Left lobe of liver (tissue), 2 donors: ENCODE measurements around the gene RLBP1. TPM values are rescaled to one million over a fixed set of nuclear protein-coding genes. Genes with fewer than 3 reads are reported as not detected.
"Not testable (repeated sequence)": the region's sequence is repeated elsewhere in the genome, so short reads cannot be mapped to it uniquely, and the experiment has no call there.

ENCODE experiments used
- ATAC-seq: fragments of 200-7000 bp; cut with Tn5 transposase; one replicate; pipeline ENCODE4 v1.9.1; 2020; ENCODE audit warnings: mild to moderate bottlenecking, moderate library complexity
- DNase-seq: peaks from one replicate; pipeline ENCODE4 v3.0.0-alpha.2; 2020; ENCODE audit warnings: low spot score
- total RNA-seq: library from RNA; stranded (reverse); gene quantifications from one replicate; pipeline ENCODE4 v1.2.1, GENCODE V29; 2021
- donor health status: DM: no; HTN: no; CAD: no; lungs with moderate emphysema.
- donor health status: DM: no; HTN: yes; CAD: no.

The RLBP1 gene
- not detected for total RNA-seq

DNA sequence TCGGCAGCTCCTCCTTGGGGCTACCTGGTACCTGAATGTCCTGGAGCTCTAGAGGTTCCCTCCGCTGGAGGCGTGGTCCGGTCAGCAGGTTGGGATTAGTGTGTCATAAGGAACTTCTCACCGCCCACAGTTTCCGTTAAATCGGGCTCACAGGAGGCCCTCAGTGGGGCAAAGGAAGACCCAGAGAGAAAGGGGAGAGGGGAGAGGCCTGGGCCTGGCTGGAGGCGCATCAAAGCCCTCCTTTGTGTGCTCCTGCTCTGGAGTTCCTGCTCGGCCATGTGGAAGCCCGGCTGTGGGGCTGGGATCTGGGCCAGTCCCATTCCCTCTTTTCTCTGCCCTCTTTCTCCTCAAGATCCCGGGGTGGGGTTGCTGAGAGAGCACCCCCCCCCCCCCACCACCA, at the start of gene RLBP1:
Gene RLBP1, minus strand, starts transcription at position 37 of the 400 bp plus-strand sequence. CDS start 2,604 bp downstream, outside the sequence.
- no peak for ATAC-seq
- DNase-seq: no peak

DNA sequence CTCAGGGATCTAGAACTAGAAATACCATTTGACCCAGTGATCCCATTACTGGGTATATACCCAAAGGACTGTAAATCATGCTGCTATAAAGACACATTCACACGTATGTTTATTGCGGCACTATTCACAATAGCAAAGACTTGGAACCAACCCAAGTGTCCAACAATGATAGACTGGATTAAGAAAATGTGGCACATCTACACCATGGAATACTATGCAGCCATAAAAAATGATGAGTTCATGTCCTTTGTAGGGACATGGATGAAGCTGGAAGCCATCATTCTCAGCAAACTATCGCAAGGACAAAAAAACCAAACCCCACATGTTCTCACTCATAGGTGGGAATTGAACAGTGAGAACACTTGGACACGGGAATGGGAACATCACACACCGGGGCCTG, 28.8 kb upstream of the RLBP1 start:
- ATAC-seq, DNase-seq: not testable (repeated sequence)

DNA sequence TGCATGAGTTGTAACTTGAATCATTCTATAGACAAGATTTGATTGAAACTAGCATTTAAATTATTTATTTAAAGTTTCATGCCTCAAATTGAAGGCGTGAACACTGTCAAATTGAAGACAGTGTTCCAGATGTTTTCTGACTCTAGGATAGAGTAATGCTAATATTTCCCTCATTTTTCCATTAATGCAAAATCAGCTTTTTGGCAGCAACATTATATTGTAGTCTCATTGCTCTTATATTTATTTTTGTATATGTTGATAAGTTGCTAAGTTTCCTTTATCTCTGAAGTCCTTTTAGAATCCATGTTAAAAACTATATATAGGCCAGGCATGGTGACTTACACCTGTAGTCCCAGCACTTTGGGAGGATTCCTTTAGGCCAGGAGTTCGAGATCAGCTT, 27.2 kb upstream of the RLBP1 start:
- DNase-seq (no peak), ATAC-seq (no peak)

DNA sequence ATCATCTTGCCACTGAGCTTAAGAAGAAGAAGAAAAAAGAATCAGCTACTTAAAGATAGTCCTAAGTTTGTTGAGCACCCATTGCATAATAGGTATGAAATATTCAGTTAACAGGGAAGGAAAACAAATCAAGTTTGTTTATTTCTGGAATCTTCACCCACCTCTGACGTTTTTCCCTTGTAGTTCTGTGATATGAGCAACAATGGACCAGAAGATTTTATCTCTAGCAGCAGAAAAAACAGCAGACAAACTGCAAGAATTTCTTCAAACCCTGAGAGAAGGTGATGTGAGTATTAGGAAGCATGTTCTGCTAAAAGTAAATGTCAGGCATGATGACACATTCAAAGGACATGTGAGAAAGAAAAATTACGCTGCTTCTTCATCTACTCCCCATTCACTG, 26.1 kb upstream of the RLBP1 start:
- ATAC-seq (no peak), DNase-seq (no peak)

DNA sequence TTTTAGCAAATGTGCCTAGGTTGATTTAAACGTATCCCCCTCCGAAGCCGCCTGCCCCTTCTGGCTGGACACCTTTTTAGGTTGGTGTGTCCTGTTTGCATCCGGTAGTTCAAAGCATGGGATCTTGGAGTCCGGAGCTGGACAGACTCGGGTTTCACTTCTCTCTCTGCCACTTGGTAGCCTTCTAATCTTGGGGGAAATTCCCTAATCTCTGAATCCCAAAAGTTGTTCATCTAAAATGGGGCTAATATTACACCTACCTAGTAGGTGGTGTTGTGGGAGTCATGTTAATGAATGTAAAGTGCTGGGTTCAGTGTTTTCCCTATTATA, 23.2 kb upstream of the RLBP1 start:
- DNase-seq: no peak
- no peak for ATAC-seq

DNA sequence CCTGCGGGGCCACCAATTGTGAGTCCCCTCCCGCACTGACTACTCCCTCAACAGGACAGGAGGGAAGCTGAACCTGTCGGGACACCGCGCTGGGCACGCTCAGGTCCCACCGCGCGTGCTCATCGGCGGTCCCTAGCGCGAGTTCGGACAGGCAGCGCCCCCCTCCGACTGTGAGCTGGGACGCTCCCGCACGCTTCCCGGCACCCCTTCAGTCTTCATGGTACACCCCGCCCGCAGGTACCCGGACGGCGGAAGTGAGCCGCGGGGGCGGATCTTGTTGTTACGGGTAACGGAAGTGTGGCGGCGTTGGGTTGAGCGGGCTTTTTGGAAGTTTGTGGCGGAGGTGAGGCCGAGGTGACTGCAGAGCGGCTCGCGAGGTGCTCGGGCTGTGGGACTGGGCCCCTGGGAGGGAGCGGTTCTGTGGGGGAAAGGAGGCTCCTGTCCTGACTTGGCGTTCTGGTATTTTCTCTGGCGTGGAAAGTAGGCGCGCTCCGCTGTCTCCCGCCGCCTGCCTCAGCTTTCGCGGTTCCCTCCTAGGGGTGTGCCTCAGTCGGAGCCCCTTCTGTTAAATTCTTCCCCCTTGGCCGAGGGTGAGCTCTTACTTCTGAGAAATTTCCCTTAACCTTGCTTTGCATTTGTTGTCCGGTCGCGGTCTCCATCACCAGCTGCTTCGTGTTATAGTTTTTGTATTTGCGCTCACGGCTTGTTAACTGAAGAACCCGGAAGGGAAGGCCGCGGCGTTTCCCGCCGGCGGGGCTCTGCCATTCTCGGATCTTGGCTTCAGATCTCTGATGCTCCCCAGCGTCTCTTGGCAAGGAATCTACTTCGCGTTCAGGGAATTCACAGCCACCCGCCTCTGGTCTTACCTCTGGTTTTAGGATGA, 22.6 kb upstream of the RLBP1 start, which contains the start of gene FANCI:
Gene FANCI, plus strand, starts transcription at position 289 of the 883 bp plus-strand sequence. CDS start 3,669 bp downstream, outside the sequence.
- peak; percentile 99 for ATAC-seq
- peak; percentile 98 for DNase-seq

DNA sequence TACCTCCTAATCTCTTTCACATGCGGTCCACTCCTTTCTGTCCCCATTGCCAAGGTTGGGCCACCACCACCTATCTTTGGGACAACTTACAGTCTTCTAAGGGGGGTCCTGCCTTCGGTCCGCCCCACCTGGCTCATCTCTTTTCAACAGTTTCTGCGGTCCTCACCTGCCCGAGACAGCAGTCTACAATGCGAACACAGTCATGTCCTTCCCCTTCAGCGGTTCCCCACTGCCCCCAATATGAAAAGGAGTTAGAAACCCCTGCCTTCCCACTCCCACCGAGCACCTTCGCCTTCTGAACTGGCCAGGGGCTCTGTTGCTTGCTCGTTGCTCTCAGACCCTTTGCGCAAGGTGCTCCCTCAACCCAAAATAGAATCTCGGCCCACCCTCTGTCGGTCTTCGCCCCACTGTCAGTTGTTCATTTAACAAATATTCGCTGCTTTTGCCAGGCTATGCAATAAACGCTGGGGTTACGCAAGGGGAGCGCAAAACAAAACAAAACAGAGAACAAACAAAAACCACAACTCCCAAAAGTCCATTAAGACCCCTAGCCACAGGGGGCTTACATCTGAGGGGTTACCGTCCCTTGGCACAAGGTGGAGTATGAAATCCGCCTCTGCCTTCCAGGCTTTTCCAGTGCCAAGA, 21.8 kb upstream of the RLBP1 start:
- DNase-seq: no peak
- ATAC-seq: peak; percentile 37

DNA sequence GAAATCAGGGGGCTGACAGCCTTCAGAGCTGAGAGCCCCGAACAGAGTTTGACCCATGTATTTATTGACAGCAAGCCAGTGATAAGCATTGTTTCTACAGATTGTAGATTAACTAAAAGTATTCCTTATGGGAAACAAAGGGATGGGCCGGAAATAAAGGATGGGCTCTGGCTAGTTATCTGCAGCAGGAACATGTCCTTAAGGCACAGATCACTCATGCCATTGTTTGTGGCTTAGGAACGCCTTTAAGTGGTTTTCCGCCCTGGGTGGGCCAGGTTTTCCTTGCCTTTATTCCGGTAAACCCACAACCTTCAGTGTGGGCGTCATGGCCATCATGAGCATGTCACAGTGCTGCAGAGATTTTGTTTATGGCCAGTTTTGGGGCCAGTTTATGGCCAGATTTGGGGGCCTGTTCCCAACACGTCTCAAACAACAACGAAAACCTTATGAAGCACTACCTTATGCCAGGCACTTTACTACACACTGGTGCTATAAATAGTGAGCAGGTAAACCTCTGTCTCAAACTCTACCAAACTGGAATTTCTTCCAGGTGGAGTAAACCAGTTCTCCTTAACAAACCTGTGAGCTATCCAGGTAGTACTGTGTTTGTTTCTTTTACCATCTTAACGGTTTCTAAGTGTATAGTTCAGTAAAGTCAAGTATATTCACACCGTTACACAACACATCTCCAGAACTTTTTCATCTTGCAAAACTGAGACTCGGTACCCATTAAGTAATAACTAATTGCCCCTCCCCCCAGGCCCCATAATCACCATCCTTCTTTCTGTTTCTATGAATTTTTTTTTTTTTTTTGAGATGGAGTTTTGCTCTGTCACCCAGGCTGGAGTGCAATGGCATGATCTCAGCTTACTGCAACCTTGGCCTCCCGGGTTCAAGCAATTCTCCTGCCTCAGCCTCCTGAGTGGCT, 18.8 kb upstream of the RLBP1 start:
- ATAC-seq, DNase-seq: not testable (repeated sequence)

DNA sequence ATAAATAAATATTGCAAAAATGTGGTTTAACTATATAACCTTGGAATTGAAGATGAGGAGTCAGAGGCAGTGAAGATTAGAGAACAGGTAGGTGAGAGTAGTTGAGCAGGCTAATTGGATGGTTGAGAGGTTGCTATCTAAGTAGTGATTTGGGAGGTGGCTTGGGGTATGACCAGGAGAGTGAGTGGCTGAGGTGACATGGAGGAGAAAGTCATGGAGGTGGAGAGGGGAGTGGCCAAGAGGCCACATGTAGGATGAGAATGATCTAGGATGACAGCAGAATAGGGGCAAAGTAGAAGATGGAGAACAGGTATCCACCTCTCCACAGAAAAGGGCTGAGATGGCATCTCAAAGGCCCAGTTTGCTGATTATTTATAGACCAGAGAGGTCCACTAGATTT, 10.5 kb upstream of the RLBP1 start:
- ATAC-seq (no peak), DNase-seq (no peak)

DNA sequence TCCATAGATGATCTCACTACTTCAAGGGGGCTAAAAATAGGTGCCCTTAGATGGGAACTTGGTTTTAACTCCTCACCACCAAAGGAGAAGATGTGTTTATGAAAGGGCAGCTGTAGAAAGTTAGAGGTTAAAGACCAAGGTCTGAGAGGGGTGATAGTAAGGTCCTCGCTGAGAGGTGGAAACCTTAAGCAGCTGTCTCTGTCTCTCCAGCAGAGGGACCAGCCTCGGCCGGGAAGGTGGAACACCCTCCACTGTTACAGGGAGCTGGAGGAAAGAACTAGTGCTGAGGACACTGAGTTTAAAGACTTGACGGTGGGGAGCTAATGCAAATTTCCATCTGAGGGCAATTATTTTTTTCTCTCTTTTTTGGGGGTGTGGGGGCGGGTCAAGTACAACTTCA, 8.9 kb upstream of the RLBP1 start:
- DNase-seq: no peak
- no peak for ATAC-seq

DNA sequence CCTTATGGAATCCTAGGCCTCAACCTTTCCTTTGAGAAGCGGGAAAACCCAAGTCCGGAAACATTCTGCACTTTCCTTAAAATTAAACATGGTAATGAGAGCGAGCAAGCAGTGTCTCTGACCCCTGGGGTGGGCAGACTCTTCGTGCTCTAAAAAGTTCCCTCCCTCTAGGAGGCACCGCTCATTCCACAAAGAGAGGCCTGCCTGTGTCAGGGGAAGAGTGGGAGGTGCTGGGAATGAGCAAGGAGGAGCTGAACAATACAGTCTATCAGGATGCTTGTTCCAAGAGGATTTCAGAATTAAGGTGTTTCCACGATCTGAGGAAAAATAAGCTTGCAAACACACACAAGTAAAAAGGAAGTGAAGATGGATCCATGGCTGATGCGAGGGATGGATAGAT, 6.0 kb upstream of the RLBP1 start:
- no peak for ATAC-seq
- DNase-seq: no peak

DNA sequence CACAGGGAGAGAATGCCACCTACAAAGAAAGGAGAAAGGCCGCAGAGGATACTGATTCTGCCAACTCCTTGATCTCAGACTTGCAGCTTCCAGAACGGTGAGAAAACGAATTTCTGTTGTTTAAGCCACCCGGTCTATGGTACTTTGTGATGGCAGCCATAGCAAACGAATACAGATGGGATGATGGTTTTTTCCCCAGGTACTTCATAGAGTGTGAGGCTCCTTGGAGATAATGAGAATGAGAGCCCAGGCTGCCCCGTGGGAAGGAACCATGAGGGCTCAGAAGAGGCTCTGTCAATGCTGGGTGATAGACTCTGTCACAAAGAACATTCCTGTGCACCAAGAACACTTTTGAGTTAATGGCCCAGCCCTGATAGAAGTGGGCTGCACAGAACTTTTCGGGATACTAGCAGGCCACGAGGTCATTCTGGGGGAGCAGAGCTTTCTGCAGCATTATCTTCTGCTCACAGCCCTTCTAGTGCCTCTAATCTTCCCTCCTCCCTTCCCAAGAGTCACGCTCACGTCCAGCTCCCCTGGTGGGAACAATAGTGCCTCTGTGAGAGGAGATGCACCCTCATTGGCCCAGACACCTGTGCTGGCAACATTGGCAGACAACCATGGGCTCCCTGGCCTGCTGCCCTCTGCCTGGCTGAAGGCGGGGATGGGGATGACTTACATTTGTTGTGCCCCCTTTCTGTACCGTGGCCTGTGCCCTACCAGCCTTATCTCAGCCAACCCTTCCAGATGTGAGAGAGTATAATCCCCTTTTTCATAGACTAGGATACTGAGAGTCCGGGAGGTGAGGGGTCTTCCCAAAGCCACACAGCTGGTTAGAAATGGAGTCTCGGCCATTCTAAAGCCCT, 5.2 kb upstream of the RLBP1 start:
- no peak for DNase-seq

DNA sequence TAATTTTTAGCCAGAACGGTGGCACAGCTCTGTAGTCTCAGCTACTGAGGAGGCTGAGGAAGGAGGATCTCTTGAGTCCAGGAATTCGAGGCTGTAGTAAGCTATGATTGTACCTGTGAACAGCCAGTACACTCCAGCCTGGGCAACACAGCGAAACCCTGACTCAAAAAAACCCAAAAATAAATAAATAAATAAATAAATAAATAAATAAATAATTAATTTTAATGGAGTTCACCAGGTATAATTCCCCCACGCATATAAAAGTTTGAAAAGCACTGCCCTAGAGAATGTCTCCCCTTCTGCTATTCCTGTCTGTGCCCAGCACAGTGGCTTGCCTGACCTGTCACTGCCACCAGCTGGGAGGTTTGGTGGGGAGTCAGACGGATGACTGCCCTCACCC, 4.2 kb upstream of the RLBP1 start:
- DNase-seq (no peak), ATAC-seq (no peak)

More for the DNA sequence above, 5.2 kb upstream of the RLBP1 start:
- no peak for ATAC-seq

DNA sequence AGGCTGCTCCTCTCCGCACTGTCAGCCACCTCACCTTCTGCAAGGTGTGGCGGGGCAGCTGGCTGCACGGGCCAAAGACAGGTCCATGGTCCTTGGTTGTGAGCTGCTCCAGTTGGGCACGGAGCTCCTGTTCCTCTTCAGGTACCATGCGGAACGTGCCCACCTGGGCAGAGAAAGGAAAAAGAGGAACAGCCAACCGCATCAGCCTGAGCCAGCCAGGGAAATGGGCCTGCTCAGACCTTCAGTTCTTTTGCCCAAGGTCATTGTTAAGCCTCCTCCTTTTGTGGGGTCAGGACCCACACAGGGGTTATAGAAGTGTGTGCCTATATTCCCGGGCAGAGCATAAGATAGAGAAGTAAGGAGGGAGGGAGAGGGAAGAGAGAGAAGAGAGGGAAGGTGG, 2.8 kb downstream of the RLBP1 start:
- ATAC-seq (no peak), DNase-seq (no peak)

DNA sequence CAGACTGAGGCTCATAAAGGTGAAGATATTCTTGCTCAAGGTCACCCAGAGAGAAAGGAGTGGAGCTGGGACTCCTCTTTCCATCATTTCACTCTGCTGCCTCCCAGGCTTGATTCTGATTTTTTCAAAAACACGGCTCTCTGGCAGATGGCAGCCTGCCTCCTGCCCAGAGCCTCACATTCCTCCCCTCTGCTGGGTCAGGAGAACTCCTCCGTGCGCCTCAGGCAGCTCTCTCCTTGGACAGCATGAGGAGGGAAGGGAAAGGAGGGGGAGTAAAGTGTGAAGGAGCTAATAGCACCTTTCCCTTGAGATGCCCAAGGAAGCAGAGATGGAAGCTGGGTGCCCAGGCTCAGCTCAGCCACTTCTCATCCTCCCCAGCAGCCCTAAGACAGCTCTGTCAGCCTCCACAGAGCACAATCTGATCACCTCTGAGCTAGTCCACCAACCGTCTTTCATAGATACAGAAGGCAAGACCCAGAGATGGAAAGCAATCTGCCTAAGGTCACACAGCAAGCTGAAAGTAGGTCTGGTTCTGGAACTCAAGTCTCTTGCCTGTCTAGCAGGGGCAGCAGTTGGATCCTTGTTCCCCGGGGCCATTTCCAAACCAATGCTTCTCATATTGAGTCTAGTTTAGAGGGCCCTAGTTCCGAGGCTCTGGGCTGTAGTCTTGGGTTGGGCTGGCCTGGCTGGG, 3.5 kb downstream of the RLBP1 start:
- no peak for ATAC-seq
- DNase-seq: no peak

DNA sequence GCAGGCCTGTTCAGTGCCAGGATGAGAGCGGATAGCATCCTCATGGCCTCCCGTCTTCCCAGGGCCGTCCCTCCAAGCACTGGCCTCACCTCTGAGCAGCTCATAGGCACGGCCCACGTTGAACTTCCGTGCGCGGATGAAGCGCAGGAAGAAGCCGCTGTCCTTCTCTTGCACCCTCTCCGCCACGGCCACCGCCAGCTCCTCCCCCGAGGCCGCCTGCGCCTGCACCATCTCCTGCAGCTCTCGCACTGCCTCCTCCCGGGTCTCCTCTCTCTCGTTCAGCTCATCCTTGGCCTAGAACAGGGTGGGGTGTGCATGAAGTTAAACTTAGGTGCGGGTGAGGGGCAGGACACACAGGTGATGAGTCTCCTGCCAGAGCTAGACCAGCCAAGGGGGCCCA, 4.3 kb downstream of the RLBP1 start:
- DNase-seq (no peak), ATAC-seq (no peak)

DNA sequence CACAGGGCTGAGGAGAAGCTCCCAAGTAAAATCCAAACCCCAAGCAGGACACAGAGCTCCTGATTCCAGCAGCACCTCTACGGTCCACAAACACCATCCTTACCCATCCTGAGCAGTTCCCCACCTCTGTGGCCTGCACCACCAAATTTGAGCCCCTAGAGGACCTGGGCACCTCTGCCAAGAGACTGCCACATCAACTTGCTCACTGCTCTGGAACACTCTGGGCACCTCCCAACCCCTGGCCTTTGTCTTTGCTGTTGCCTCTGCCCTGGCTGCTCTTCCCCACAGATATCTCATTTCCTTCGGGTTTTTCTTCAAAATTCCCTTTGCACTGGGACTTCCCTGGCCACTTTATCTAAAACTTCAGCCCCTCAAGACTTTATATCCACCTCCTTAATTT, 5.8 kb downstream of the RLBP1 start:
- no peak for DNase-seq
- no peak for ATAC-seq

DNA sequence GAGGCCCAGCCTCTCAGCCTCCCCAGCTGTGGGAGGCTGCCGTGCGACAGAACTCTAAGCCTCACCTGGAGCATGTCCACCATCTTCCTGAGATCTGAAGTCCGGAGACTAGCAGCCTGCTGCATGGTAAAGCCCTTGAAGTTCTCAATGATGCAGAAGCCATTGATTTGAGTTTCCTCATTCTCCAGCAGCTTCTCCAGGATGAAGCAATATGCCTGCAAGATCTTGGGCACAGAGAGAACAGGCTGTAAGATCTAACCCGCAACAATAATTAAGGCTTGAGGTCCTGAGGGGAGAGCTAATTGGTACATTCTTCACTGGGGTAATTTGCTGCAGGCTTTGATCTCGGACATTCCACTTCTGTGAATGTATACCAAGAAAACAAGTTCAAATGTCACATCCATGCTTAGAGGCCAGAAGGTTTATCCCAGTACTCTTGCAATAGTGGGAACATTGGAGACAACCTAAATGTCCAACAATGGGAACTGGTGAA, 9.7 kb downstream of the RLBP1 start:
- DNase-seq (no peak), ATAC-seq (no peak)

DNA sequence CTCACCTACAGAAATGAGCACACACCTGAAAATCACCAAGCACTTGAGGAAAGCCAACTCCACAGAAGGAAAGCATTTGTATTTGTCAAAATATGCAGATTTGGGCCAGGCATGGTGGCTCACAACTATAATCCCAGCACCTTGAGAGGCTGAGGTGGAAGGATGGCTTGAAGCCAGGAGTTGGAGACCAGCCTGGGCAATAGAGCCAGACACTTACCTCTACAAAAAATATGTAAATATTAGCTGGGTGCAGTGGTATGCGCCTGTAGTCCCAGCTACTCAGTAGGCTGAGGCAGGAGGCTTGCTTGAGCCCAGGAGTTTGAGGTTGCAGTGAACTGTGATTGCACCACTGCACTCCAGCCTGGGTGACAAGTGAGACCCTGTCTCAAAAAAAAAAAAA, 12.3 kb downstream of the RLBP1 start:
- DNase-seq: no peak

DNA sequence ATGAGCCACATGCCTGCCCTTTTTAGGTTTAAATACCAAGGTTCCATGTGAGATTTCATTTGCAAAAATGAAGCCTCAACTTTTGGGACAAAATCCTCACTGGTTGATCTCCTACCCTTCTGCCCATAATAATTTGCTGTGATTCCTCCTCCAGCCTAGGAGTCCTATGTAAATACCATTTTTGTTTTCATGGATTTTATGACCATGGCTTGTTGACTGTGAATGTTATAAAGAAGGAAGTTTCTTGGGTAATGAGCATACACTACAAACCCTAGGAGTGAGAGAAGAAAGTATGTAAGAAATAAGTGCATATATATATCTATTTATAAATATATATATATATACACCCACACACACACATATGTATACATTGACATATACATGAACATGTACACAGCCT, 13.1 kb downstream of the RLBP1 start:
- DNase-seq (no peak), ATAC-seq (no peak)

More for the DNA sequence above, 12.3 kb downstream of the RLBP1 start:
- ATAC-seq: no peak
